Endometrium (tissue), 2 donors: ENCODE results near the gene NHERF2.

Experiments
- FAIRE-seq: peaks from 2 replicates; lab custom pipeline; 2012; peaks lifted over from hg19 to GRCh38; lab: Jason Lieb, UNC
- donor health status: control.
- donor health status: control.

The NHERF2 gene

GRCh38 chr16:2061023-2061422 lies 34.3 kb downstream of the NHERF2 start:
- FAIRE-seq, result no peak

DNA sequence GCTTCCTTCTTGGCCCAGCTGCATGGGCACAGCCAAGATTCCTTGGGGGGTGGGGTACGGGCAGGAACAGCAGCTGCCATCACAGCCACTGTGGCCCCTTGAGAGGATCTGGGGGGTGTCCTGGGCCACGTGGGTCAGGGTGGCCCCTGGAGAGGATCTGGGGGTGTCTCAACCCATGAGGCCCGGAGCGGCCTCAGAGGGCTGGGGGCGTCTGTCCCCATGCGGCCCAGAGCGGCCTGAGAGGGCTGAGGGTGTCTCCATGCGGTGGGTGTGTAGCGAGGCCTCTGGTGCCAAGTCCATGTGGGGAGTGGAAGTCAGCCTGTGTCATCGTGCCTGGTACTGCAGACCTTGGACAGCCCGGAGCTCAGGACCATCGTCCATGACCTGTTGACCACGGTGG lies 34.8 kb downstream of the NHERF2 start:
- FAIRE-seq, result no peak

- FAIRE-seq, result no peak
Observed at GRCh38 chr16:2062801-2063200, 36.1 kb downstream of the NHERF2 start.

DNA sequence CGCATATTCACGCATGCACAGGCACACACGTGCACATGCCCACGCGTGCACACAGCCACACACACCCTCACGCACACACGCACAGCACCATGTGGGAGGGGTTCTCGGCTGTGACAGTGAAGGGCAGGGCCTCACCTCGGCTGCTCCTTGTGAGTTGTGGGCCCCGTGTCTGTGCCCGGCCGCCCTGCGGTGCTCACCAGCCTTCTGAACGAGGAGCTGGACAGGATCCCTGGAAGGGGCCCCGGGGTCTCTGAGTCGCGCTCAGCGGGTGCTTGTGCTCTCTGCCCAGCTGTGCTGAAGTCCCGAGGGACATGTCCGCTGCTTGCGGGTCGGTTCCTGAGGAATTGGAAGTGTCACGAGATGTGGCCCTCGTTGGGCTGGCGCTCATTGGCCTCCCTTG lies 37.2 kb downstream of the NHERF2 start:
- no peak for FAIRE-seq

DNA sequence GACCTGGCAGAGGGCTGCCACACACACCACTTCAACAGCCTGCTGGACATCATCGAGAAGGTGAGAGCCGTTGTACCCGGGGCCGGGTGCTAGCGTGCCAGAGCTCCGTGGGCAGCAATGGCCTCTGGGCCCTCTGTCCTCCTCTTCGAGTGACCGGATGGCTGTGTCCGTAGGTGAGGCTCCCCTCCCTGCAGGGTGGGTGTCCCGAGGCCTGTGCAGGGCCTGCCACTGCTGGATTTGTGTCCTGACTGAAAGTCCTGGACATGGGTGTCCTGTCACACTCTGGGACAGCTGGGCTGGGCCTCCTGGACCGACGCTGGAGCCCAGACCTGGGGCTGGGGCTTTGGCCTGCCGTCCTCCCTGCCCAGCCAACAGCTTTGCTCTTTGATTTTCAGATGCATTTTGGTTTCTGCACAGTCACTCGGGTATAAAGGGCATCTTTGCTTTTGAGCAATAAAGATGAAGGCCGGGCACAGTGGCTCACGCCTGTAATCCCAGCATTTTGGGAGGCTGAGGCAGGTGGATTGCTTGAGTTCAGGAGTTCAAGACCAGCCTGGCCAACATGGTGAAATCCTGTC lies 37.8 kb downstream of the NHERF2 start:
- FAIRE-seq, result no peak

DNA sequence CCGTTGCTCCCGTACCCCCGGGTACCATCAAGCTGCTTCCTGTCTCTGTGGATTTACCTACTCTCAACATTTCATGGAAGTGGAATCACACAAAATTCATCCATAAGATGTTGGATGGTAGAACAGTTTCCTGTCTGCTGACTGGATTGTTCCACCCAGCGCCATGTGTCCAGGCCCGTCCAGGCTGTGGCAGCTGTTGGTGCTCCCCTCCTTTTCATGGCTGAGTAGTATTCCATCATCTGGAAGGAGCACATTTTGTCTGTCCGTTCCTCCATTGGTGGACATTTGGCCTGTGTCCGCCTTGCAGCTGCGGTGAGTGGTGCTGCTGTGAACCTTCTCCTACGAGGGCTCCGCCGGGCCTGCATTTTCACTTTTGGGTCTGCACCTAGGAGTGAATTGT lies 39.4 kb downstream of the NHERF2 start:
- no peak for FAIRE-seq

DNA sequence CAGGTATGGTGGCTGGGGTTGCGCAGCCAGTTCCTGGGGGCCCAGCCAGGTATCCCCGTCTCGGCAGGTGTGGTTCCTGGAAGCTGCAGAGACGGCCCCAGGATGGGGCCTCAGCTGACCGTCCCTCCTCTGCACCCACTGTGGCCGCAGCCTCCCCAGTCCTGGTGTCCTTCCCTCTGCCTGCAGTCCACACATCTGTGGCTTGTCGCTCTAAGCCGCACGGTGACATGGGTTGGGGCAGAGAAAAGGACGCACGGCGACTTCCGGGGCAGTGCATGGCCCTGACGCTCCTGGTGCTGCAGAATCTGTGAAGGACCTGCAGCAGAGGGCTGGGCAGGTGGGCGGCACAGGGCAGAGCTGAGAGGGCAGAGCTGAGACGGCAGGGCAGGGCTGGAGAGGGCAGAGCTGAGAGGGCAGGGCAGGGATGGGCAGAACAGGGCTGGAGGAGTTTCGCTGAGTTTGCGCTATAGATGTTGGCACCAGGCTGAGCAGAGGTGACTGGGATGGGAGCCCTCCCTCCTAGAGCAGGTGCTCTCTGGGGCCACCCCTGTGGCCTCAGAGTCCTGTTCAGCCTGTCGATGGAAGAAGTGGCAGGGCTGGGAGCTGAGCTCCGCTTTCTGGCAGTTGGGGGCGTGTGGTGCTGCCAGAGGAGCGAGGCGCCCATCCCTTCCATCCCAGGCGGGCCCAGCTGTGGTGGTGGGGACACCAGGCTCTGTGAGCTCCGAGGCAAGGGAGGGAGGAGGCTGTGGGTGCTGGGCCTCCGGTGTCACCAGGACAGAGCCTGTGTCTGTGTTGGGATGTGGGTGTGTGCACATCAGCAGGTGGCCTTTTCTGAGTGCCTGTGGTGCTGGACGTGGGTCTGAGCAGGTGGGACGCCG lies 44.1 kb downstream of the NHERF2 start:
- FAIRE-seq, result no peak

DNA sequence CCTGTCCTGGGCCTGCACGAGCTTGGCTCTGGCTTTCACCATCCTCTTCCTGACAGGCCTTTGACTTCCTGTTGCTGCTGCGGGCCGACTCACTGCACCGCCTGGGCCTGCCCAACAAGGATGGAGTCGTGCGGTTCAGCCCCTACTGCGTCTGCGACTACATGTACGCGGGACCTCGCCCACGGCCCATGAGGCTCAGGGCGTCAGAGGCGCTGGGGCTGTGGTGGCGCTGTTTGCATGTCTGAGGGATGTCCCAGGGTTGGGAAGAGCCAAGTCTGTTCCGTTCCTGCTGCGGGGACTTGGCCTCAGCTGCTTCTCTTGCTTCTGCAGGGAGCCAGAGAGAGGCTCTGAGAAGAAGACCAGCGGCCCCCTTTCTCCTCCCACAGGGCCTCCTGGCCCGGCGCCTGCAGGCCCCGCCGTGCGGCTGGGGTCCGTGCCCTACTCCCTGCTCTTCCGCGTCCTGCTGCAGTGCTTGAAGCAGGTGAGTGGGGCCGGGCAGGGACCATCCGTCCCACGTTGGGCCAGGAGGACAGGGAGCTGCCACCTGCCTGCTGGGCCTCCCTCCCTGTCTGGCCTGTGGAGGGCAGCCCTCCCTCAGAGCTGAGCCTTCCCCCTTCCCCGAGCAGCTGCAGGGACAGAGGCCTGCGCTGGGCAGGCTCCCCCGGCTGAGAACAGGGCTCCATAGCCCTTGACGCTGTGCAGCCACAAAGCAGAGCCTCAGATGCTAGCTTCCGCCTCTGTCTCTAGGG lies 44.9 kb downstream of the NHERF2 start:
- no peak for FAIRE-seq

GRCh38 chr16:2072926-2073325 lies 46.2 kb downstream of the NHERF2 start:
- FAIRE-seq, result no peak

DNA sequence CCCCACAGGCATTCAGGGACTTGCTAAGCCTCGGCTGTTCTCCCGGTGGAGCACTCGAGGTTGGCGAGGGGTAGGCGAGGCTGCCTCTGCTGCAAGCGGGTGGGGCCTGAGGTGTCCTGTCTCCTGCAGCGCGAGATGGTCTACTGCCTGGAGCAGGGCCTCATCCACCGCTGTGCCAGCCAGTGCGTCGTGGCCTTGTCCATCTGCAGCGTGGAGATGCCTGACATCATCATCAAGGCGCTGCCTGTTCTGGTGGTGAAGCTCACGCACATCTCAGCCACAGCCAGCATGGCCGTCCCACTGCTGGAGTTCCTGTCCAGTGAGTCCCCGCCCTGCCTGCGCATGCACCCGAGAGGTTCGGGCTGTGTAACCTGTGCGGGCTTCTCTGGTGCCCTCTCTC lies 47.4 kb downstream of the NHERF2 start:
- no peak for FAIRE-seq

- no peak for FAIRE-seq
Observed at GRCh38 chr16:2075631-2076030, 48.9 kb downstream of the NHERF2 start.

- no peak for FAIRE-seq
Observed at GRCh38 chr16:2076072-2076865, 49.6 kb downstream of the NHERF2 start.

DNA sequence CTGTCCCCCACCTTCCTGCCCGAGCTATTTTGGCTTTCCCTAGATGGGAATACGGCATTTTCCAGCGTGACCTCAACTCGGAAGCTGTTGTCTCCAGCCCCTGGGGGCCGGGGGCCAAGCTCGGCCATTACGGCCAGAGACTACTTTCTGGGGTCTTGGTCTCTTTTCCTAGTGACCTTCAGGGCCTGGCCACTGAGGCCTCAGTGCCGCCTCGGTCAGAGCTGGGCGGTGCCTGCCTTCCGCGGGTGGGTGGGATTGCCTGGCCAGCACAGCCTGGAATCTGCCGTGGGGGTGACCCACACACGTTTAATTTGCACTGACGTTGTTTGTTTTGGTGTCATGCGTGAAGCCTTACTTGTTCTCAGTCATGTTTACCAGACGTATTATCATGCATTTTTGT lies 50.3 kb downstream of the NHERF2 start:
- FAIRE-seq, result no peak

GRCh38 chr16:2077696-2078095 lies 51.0 kb downstream of the NHERF2 start:
- FAIRE-seq, result no peak

DNA sequence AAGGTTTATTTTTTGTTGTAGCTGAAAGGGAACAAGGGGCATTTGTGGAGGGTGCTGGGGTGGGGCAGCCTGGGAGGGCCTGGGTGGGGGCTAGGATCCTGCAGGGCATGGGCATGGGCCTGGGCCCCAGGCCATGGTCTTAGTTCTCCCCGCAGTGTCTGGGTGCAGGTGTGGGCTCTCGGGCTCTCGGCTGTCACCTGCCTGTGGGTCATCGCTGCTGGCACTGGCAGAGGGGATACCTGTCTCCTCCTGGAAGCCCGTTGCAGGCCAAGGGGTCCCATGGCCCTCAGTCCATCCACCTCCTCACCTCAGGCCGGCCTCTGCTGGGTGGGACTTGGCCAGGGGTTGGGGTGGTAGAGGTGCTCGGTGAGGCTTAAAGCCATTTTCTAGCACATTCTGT lies 51.4 kb downstream of the NHERF2 start:
- FAIRE-seq, result no peak

GRCh38 chr16:2078691-2079090 lies 52.0 kb downstream of the NHERF2 start:
- no peak for FAIRE-seq

DNA sequence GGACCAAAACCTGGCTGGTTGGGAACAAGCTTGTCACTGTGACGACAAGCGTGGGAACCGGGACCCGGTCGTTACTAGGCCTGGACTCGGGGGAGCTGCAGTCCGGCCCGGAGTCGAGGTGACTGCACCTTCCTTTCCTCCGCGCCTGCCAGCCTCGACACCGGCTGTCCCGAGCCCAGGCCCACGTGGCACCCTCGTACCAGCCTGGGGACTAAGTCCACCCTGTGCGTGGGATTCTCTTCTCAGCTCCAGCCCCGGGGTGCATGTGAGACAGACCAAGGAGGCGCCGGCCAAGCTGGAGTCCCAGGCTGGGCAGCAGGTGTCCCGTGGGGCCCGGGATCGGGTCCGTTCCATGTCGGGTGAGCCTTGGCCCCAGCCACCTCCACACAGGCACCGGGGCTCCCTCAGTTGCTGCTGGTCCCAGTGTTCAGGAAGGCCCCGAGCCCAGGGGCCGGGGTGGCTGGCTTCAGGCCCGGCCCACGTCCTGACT lies 52.7 kb downstream of the NHERF2 start:
- no peak for FAIRE-seq

GRCh38 chr16:2079991-2080390 lies 53.3 kb downstream of the NHERF2 start:
- FAIRE-seq, result no peak

DNA sequence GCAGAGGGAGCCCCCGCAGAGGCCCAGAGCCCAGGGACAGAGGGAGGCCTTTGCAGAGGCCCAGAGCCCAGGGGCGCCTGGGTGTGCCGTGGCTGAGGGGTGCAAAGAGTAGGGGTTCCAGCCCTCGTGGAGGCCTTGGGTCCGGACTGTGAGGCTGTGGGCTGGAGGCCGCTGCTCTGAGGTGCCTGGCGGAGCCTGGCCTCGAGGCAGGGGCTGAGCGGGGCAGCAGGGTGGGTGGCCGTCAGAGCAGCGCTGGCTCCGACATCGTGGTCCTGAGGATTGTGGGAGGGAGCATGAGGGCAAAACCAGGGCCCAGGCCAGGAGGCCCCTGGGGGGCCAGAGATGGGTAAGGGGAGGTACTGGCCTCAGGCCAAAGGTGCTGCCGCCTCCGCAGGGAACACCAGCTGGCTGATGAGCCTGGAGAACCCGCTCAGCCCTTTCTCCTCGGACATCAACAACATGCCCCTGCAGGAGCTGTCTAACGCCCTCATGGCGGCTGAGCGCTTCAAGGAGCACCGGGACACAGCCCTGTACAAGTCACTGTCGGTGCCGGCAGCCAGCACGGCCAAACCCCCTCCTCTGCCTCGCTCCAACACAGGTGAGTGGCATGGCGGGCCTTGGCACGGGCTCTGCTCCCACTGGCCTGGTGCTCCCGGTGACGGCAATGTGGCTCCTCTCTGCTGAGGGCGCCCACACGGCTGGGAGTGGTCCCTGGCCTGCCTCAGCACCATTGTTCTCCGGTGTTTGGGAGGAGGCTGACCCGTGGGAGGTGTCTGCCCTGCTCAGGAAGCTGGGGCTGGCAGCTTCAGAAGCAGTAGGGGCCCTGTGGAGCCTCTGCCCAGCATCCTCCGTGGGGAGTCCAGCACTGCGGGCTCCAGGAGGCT lies 54.7 kb downstream of the NHERF2 start:
- FAIRE-seq, result no peak

- no peak for FAIRE-seq
Observed at GRCh38 chr16:2082171-2082982, 55.7 kb downstream of the NHERF2 start.
